DMS53 treated with DMSO at 0.1 percent for 48 hours (cell line): ENCODE data around the gene MAGEB2.
A peak's percentile ranks its signal among the peaks of the same experiment; 100 is the strongest.
"Not testable (repeated sequence)": the region's sequence is repeated elsewhere in the genome, so short reads cannot be mapped to it uniquely, and the experiment has no call there.

Source experiments
- DNase-seq: peaks from one replicate; lab custom pipeline; 2025; ENCODE audit not compliant: unreplicated experiment; lab: John Stamatoyannopoulos, UW

The MAGEB2 gene, protein sequence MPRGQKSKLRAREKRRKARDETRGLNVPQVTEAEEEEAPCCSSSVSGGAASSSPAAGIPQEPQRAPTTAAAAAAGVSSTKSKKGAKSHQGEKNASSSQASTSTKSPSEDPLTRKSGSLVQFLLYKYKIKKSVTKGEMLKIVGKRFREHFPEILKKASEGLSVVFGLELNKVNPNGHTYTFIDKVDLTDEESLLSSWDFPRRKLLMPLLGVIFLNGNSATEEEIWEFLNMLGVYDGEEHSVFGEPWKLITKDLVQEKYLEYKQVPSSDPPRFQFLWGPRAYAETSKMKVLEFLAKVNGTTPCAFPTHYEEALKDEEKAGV

DNA sequence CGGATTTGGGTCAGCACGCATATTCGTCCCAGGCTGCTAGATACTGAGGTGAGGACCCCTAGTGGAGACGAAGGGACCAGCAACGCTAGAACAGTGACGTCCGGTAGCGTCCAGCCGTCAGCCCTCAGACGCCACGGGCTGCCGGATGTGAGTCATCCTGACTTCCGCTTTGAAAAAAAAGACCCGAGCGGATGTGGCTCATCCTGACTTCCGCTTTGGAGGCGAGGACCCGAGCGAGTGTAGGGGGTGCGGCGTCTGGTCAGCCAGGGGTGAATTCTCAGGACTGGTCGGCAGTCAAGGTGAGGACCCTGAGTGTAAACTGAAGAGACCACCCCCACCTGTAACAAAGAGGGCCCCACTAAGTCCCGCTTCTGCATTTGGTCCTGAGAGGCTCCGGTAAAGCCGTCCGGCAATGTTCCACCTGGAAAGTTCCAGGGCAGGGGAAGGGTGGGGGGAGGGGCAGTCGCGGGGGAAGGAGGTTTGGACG is at the start of gene MAGEB2:
Gene MAGEB2 (plus strand): TSS at position 207 of the 487 bp plus-strand sequence. CDS start 3,018 bp downstream, outside the sequence.
- peak; percentile 44 for DNase-seq

DNA sequence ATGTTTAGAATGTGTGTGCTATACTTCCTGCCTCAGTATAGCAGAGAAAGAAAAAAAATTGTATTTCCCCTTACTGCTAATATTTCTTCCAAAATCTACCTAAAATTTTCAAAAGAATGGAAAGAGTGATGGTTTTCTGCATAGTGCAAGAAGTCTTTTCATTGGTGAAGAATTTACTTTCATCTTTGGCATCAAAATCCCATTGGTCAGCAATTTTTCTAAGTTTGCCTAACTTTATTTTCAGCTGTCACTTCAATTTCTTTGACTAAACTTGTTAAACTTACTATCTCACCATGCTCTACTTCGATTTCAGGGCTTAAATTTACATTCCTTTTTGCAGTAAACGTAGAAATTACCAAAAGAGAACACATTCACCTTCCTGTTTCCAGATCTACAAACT is 44.5 kb upstream of the MAGEB2 start:
- DNase-seq, result no peak

DNA sequence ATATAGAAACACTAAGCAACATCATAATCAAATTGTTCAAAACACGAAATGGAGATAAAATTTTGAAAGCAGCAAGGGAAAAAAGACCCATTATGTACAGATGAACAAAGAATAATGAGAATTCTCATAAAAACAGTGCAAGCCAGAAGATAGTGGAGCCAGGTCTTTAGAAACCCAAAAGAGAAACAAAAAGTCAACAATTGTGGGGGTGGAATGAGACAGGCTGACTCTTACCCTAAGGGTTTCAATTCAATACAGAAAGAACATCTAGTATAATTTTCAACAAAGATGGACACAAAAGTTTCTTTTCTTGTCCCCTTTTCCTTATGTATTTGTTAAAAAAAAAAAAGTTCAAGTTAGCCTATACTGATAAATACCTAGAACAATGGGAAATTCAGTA is 34.0 kb upstream of the MAGEB2 start:
- no peak for DNase-seq

DNA sequence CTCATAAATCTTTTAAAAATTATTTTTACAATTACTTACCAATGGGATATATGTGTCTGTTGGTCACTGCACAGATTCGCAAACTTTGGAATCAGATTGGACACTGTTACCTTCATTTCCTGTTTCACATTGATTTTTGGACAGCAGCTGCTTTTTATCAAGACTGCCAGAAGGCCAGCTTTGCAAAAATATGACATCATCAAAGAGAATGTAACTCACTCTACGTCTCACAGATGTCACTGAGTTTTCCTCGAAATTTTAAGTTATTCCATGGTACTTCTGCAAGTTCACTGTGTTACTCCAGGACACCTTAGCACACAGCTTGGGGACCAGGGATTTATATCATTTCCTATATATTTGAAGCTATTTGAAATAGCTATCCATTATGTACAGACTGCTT is 31.8 kb upstream of the MAGEB2 start:
- DNase-seq, result no peak

DNA sequence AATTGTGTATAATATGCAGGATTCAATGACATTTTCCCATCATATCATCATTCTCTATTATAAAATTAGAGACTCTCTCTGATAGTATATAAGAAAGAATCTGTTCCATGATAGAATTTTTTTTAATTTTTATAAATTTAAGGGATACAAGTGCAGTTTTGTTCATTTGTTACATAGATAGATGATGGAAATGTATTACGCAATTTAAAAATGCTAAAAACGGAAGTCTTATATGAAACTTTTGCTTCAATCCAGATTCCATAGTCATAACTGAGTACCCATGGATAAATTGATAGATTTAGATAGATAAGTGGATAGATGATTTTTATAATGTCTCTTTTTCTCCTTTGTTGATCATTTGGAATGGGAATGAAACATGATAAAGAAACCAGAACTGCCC is 24.9 kb upstream of the MAGEB2 start:
- DNase-seq, result no peak

DNA sequence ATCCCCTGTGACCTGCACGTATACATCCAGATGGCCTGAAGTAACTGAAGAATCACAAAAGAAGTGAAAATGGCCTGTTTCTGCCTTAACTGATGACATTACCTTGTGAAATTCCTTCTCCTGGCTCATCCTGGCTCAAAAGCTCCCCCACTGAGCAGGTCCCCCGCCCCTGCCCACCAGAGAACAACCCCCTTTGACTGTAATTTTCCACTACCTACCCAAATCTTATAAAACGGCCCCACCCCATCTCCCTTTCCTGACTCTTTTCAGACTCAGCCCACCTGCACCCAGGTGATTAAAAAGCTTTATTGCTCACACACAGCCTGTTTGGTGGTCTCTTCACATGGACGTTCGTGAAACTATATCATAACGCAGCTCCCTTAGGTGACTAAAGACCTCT is 21.5 kb upstream of the MAGEB2 start:
- not testable (repeated sequence) for DNase-seq

DNA sequence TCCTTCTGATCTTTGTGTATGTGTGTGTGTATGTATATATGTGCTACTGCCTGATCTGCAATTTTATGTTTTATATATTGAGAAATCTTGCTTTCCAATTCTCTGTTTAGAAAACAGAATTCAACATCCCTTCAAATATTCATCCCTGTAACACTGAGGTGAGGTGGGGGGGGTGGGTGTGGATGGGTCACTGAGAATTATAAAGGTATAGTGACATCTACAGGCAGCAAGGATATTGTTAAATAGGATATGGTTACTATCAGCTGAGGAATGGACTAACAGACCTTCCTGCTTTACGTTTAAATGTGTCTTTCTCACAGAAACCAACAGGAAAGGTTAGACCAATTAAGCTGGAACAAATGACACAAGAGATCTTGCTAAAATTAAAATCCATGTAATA is 19.0 kb upstream of the MAGEB2 start:
- DNase-seq, result peak; percentile 15

DNA sequence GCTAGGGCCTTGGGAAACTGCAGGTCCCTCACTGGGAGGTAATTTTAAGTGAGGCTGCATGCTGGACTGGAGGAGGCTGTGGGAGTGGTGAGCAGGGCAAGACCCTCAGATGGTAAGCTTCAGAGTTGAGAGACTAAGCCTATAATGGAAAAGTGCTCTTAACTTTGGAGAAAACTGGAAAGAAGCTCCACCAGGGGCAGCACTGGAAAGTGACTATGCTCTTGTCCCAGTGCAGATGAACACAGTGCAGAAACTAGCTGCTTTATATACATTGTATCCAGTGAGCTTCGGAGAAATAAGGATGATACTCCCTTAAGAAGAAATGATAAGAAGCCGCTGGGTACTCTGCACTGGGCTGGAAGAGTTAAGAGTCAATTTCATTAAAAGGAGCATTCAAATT is 3.2 kb upstream of the MAGEB2 start:
- no peak for DNase-seq

DNA sequence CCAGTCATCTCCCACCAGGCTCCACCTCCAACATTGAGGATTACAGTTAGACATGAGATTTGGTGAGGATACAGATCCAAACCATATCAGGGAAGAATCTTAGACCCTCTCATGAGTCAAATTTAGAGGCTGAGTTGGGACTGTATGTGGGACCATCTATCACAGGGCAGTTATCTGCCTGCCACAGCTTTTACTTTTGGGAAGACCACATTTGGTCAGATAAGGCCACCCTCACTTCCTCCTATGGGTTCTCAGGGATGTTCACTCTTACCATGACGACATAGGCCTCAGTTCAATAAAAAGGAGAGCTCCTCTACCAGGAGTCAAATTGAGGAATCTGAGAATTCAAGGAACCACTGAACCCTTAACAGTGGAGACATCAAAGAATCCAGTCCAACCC is 2.1 kb downstream of the MAGEB2 start:
- no peak for DNase-seq

DNA sequence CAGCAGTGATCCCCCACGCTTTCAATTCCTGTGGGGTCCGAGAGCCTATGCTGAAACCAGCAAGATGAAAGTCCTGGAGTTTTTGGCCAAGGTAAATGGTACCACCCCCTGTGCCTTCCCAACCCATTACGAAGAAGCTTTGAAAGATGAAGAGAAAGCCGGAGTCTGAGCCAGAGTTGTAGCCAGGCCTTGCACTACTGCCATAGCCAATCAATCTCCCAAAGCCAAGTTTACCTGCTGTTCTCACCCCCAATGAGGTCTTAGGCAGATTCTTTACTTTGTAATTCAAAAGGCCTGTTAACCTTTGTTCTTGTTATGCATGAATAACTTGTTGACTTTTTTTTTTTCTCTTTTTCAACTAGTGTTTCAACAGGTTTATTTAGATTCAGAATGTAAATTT is 4.0 kb downstream of the MAGEB2 start:
- no peak for DNase-seq

DNA sequence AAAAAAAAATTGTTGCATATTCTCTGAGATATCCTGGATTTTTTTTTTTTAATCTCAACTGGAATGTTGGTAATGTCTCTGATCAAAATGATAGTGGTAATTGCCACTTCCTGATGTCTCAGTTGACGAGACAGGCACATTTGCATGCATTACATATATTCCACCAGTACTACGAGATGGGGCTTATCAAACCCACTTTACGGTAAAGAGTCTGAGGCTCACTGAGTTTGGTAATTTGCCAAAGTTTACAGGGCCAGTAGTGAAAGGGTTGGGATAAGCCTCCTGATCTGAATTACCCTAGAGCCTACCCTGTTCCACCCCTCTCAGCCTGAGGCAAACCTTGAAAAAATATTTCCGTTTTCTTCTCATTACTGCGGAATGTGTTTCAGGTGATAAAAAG is 5.3 kb downstream of the MAGEB2 start:
- no peak for DNase-seq

DNA sequence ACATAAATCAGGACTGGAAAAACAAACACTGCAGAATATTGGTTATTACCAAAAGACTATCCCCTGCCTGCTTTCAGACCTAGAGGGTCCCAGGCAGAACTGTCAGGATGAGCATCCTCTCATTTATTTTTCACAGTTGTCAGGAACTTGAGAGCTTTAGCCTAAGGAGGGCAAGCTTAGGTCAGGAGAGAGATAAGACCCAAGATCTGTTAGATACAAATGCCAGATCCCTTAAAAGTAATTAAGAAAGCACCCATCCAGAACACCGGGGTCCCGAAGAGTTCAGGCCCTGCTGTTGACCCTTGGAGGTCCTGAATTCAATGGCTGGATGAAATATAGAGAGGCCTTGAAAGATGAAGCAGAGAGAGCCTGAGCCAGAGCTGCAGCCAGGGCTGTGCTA is 9.2 kb downstream of the MAGEB2 start:
- no peak for DNase-seq

DNA sequence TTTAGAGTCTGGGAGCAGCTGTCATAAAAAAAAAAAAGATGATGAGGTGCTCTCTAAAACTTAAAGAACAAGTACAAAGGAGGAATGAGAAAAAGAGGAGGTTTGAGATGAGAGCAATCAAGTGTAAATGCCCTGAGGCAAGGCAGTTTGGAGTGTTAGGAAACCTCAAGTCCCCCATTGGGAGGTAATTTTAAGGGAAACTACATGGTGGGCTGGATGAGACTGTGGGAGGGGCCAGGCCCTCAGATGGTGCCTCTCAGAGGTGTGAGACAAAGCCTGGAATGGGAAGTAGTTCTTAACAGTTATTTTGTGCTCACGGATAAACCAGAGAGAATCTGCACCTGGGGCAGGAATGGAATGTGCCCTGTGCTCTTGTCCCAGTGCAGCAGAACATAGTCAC is 13.2 kb downstream of the MAGEB2 start:
- no peak for DNase-seq

DNA sequence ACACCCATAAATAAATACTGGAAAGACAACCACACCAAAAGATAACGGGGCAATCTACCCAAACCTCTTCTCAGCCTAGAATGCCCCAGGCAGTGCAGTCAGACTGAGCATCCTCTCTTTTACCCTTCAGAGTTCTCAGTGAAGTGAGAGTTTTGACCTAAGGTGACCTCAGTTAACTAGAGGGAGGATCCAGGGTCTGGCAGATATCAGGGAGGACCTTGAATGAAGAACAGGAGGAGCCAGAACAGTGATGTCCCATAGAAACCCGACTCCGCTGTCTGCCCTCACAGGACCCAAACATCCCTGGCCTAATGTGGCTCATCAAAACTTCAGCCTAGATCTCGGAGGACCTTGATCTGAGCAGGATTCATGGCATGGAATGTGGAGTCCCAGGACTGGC is 15.0 kb downstream of the MAGEB2 start, which contains the start of gene MAGEB3:
Gene MAGEB3 (plus strand): TSS at position 263 of the 400 bp plus-strand sequence. CDS start 5,268 bp downstream, outside the sequence.
- DNase-seq, result no peak

DNA sequence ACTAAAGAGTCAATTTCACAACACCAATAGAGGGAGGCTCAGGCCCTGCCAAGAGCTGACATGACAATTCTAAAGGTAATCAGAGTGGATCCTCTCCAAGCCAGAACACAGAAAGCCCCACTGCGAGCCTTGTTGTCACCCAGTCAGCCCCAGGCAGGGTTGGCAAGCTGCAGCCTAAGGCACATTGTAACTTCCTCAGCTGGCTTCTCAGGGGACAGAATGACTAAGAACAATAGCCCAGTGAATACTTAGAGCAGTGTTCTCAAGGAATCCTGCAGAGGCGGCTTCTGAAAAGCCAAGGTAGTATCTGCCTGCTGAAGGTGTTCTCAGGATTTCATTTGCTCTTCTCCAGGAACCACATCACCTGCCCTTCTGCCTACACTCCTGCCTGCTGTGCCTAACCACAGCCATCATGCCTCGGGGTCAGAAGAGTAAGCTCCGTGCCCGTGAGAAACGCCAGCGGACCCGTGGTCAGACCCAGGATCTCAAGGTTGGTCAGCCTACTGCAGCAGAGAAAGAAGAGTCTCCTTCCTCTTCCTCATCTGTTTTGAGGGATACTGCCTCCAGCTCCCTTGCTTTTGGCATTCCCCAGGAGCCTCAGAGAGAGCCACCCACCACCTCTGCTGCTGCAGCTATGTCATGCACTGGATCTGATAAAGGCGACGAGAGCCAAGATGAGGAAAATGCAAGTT is 26.5 kb downstream of the MAGEB2 start, which contains the start of gene MAGEB4:
Gene MAGEB4 (plus strand): TSS at position 277 of the 692 bp plus-strand sequence. CDS start 136 bp downstream, at position 413.
- no peak for DNase-seq

DNA sequence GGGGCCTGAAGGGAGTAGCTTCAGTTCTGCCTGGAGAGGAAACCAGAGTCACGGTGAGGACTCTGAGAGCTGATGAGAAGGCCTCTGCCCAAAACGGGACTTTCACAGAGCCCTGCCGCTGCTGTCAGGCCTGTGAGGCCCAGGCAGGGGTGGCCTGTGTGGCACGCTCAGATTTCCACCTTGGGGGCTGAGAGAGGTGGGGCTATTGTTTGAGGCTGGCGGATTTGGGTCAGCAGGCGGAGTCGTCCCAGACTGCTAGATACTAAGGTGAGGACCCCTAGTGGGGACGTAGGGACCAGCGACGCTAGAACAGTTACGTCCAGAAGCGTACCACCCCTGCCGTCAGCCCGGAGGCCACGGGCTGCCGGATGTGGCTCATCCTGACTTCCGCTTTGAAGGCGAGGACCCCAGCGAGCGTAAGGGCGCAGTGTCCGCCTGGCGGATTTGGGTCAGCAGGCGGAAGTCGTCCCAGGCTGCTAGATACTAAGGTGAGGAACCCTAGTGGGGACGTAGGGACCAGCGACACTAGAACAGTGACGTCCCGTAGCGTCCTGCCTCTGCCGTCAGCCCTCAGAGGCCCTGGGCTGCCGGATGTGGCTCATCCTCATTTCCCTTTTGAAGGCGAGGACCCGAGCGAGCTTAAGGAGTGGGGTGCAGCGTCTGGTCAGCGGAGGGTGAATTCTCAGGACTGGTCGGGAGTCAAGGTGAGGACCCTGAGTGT is 31.6 kb downstream of the MAGEB2 start, which contains the start of gene MAGEB1:
Gene MAGEB1 (plus strand): TSS at position 378 of the 721 bp plus-strand sequence. CDS start 3,348 bp downstream, outside the sequence.
- no peak for DNase-seq

DNA sequence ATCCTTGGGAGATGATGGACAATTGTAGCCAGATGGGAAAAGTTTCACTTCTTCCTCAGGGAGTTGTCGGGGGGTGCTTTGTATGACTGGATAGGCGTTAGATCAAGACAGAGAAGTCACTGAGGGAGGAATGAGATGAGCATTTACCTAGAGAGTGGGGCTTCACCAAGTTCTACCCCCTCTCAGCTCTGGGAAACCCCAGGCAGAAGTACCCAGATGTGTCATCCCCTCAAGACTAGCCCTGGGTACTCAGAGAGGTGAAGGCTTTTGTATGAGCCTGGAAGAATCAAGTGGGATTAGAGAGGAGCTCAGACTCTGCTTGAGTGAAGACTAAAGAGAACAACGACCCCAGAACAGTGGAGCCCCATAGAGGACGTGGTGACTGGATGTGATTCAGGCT is 33.5 kb downstream of the MAGEB2 start:
- no peak for DNase-seq

DNA sequence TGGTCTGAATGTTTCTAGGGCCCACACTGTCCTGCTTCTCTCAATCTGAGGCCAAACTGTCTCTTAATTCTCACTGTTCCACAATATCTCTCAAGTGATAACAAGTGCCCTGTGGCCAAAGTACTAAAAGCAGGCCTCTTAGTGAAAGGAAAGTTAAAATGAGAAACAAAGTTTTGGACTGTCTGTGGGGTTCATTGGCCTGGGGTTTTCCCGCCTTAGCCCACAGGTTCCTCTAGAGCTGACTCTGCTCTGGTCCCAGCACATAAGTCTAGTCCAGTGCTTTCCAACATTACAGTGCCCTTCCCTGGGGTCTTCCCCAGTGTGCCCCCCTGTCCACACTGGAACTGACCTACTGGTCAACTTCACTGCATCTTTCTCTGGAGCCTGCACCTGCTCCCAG is 37.9 kb downstream of the MAGEB2 start:
- no peak for DNase-seq

DNA sequence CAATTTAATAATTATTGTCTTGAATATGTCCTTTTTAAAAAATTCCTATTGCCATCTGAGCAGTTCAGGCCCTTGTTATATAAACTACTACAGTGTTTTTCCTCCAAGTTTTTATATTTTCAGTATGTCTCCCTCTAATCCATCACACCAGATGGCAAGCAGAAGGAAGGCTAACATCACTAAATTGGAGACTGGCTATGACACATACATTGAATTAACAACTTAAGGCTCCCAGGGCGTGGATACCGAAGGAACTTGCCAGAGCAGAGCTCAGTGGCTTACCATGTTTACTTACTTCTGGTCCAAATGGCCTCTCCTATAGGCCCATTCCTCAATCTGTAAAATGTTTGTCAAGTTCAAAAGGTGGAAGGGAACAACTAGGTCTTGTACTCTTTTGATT is 44.6 kb downstream of the MAGEB2 start:
- no peak for DNase-seq

DNA sequence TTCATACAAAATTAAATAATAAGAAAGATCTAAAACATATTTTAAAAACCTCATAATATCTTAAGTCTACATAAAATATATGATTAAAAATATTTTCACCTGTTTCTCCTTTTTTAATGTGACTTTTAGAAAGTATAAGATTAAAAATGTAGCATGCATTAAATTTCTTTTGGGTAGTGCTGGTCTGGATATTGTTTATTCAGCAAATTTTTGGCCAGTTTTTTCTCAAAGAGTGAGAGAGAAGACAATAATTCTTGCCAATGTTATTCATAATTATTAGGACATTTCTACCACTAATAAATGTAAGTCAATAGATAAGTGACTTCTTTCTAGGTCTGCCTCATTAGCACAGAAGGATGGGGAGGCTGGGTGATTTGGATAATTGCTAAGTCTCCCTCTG is 45.6 kb downstream of the MAGEB2 start:
- no peak for DNase-seq

DNA sequence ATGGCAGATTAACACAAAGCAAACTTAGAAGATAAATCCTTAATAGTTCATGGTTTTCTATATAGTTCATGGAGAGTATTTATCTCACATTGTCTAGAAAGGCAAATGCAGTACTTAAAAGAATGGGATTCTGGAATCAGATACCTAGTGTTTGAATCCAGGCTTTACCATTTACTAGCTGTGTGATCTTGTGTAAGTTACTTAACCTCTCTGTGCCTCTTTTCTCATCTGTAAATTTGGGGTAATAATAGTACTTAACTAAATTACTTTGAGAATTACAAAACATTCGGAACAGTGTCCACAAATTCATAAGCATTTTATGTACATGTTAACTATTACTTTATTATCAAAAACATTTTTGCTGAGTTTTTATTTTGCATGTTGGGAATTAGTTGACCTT is 47.4 kb downstream of the MAGEB2 start:
- no peak for DNase-seq
